A673 (cell line): Measurements from ENCODE around the gene EYS.

ENCODE experiments used
- CTCF ChIP-seq: fragments of 300-800, 200-600 bp; sonication (generic); conservative IDR thresholded peaks from 2 replicates; pipeline ENCODE4 v1.5.1; 2017; ENCODE audit warnings: low read depth, mild to moderate bottlenecking, antibody characterized with exemption, low read length, moderate library complexity, mixed read lengths
- EZH2 ChIP-seq: fragments of 200-600 bp; sonication (generic); IDR thresholded peaks from 2 replicates; pipeline ENCODE4 v1.6.1; 2017; ENCODE audit warnings: borderline replicate concordance, low read depth, mild to moderate bottlenecking, mixed read lengths, antibody characterized with exemption, low read length; ENCODE audit not compliant: poor library complexity, severe bottlenecking

- no peak for TF ChIP-seq EZH2
- no peak for TF ChIP-seq CTCF
These were observed 1584.2 kb downstream of the EYS start for GRCh38 chr6:64122712-64123375.
